Hepatic stellate cell (primary cell): ENCODE measurements around the gene KCNK5.

Experiments
- DNase-seq: peaks from one replicate; pipeline ENCODE4 v3.0.0; 2011; ENCODE audit warnings: low spot score

KCNK5 gene

DNA sequence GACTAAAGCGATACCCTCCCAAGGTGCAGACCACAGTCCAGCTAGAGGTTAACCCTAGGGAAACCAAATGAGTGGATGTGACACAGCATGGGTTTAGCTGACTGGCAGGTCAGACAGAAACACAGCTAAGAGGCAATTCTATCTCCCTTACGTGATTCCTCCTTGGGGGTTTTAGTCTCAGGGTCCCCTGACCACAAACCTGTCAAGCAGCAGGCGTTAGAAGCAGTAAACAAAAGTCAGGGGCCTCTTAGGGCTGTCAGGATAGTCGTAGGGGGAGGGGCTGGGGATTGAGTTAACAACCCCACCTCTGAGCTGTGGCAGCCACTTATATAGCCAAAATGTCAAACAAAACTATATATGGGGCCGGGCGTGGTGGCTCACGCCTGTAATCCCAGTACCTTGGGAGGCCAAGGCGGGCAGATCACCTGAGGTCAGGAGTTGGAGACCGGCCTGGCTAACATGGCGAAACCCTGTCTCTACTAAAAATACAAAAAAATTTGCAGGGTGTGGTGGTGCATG lies 13.6 kb downstream of the KCNK5 start:
- DNase-seq = no peak

DNA sequence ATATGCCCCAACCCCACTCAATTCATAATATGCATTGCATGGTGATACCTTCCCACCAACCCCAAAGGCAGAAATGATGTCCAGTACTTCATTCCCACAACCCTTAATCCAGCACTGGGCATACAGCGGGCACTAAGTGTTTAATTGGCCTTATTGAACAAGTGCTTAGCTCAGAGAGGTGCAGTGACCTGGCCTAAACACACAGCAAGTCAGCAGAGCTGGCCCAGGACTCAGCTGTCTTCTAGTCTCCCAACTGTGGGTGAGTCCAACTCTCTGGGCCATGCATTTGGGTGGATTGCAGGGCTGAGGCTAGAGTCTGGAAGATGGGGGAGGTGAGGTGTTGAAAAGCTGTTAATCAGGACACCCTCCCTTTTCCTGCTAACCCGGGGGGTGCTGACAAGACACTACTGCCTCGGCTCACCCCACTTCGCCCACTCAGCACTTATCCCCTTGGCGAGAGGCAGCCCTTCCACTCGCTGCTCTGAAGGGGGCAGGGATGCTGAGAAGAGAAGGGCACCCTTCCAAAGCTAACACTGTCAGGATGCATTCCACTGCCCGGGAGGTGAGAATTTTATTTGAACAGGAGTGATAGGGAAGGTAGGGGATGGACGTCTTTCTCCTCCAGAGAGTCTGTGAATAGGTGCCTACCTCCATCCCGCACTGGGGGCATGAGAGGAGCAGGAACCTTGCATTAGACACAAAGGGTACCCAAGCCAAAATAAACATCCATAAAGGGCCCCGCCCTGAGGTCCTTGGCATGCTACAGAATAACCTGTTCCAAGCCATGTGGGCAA lies 14.2 kb downstream of the KCNK5 start:
- no peak for DNase-seq

DNA sequence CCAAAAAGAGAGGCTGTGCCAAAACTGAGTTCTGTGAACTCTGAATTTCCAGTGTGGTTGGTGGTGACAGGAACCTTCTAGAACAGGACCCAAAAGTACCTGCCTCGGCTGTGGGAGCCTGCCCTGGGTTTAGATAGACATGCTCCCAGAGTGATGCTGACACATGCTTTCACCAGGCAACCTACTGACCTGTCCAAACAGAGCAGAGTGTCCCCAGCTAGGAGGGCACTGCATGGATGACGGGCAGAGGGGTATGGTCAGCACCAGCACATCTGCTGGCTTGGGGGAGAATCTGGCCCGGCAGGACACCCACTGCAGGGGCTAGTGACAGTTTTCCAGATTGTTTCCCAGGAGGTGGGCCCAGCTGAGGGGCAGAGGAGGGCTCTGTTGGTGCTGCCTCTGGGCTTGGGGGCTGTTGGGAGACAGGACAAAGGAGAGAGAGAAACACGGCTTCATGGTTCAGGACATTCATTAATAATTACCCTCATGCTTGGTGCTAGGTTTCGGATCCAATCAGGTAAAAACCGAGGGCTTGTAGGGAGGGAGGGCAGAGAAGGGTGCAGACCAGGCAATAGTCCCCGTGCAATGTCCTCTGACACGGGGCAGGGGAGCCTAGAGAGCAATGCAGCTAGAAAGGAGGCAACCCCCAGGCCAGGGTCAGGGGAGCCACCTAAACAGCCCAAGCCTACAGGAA lies 15.0 kb downstream of the KCNK5 start:
- no peak for DNase-seq

DNA sequence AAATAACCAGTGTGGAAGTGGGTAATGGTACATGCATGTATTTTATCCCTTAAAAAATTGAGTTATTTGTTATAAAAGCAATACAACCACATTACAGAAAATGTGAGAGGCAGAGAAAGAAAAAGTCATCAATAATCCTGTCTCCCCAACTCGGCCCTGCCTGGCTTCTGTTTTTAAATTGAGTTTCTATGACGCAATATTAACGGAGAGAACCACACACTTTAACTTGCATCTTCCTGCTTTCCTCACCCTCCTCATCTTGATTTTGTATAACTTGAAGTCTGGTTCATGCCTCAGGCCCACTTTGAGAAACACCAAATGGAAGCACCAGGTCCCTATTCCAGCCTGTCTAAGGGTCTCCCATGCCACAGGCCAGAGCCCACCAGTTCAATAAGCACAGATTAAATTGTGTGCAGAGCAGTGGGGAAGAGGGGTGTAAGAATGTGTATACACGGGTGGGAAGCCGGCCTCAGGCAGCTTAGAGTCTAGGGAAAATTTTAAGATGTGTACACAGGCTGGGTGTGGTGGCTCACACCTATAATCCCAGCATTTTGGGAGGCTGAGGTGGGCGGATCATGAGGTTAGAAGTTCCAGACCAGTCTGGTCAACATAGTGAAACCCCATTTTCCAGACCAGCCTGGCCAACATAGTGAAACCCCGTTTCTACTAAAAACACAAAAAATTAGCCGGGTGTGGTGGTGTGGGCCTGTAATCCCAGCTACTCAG lies 15.9 kb downstream of the KCNK5 start:
- DNase-seq = no peak

DNA sequence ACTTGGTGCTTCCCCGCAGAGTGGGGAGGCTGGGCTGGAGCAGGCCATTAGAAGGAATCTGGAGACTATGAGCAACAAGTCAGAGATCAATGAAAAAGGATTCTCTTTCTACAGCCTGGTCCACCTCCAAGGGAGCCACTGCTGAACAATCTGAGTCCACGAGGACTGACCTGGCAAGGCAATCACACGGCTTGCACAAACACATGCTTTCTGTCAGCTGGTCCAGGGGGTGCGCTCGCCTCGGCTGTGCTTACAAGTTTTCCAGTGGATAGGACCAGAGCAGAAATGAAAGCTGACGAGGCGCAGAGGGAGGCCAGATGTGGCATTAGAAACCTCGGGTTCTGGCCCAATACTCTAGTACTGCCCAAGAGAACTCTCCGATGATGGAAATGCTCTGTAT lies 18.1 kb downstream of the KCNK5 start:
- no peak for DNase-seq

DNA sequence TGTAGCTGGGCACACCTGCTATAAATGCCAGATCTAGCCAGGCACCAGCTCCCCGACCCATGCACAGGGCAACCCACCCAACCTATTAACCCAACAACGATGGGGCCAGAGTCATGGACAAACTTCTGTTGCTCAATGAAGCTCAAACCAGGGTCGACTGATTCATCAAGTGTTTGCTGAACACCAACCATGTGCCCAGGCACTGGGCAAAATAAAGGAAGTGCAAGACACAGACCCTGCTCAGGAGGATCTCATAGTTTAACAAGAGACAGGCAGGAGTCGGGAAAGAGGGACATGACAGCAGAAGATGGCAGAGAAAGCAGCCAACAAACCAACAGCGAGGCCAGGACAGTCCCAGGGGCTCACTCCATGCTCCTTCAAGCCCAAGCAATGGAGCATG lies 18.8 kb downstream of the KCNK5 start:
- no peak for DNase-seq

DNA sequence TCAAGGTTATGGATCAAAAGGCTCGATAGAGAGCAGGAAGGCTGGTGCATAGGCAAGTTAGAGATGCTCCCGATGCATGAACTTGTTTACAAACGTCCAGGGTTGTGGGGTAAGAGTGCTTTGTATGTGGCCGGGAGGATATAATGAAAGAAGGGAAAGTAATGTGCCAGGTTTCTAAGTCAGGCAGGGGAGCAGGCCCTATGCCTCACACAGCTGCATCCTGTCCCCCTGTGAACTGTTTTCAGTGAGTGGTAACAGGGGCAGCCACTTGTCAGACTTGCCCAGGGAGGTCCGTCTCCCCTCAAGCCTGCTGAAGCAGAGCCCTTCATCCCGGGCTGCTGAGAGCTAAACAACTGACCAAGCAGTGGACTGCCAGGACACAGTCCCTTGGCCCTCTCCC lies 19.4 kb downstream of the KCNK5 start:
- DNase-seq = no peak

DNA sequence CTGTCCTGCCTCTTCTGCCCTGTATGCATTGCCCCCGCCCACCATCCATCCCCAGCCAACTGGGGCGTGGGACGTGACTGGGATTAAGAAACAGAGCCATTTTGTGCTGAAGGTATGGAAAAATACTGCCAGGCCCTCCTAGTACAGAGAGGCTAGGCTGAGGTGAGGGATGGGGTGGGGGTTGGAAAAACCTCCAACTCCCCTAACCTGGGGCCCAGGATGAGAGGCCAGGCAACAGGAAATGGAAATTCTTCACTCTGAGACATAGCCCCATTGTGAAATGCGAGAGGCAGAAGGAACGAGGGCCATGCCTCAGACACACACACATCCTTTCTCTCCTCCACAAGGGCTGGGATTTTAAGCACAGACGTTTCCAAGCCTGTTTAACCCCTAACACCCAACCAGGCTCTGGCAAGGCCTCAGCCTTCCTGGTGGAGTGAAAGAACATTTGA lies 19.9 kb downstream of the KCNK5 start:
- DNase-seq = no peak

DNA sequence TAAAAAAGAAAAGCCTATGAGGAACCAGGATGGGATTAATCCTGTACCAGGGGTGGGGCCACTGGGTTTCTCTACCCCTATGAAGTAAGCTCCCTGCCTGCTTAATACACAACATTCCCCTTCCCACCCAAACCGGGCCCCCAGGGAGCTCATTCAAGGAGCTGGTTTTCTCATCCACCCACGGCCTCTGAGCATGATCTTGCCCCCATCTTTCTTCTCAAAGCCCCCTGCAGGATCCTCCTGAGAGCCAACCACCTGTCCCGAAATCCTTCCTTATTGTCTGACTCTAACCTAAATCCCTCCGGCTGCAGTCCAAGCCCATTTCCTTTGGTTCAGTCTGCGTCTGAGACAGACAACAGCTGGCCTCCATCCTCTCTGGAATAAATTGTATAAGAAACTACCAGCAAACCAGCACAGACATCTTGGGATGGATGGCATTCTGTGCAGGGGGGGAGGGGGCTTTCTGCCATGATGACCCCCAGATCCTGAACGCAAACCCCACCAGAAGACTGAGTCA lies 21.0 kb downstream of the KCNK5 start:
- DNase-seq = no peak

DNA sequence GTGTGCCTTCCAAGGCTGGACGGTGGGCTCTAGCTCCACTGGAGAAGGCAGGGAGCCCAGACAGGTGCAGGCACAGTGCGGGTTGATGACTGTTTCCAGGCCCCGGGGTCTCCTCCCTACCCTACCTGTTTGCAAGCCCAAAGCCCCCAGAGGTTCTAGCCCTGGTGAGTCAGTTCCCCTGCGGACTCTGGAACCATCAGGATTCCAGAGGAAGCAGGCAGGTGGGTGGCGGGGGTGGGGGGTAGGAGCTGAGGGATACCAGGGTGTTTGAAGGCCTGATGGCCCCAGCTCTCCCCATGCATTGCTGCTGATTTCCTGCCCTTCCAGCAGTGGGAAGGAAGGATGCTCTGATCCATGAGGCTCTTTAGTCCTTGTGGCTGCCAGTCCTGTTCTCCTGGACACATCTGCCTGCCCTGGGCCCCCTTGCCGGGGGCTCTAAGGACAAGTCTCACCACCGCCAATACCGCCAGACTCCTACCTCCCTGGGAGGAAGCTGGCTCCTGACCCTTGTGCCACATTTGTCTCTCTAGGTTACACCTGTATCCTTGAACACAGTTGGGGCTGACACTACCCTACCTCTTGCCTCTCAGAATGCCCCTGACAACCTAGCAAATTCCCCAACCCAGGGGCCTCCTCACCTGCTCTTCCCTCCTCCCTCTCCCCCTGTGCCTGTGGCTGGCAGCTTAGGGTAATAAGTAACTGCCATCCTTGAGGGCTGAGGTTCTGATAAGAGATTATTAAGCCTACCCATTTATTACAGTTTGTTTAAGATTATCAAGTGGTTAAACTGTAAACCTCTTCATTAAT lies 21.7 kb downstream of the KCNK5 start:
- DNase-seq = no peak

DNA sequence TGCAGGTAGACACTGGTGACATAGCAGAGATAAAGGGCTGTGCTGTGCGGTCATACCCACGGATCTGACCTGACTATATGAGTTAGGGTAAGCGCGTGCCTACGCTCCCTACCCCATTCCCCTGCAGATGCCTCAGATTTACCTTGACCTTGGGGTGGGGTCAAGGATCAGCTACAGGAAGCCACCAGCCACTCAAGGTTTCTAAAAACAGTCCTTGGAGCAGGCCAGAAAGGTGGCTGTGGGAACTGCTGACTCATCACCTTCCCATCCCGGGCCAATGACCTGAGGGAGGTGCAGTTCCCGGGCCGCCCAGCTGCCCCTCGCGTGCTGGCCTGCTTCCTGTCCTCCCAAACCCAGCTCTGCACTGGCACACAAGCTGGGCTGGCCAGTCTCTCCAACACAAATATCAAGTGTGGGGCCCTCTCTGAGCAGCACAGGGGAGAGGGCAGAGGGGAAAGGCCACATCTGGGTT lies 23.0 kb downstream of the KCNK5 start:
- DNase-seq = no peak

DNA sequence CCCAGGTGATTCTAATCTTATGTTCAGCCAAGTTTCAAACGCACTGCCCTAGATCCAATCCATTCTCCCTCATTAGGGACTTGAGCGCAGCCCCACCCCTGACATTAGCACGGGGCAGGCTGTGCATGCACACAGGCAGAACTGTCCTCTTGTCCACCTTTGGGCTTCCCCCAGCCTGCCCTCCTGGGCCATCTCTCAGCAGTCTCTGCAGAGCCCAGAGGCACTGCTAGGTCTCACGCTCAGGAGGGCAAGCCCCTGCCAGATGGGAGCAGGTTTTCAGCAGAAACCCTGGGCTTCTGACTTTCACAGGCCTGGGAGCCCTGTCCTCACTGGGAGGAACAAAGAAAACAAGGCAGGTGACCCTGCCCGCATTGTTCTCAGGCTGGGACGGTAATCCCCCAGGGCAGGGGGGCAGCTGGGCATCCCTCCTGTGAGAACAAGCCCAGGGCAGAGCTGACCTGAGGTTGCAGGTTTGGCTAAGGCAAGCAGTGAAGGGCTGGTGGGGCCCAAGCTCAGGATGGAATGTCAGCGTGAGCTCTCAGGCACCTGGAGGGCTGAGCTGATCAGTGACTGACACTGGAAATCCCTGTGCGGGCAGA lies 24.5 kb downstream of the KCNK5 start:
- DNase-seq = no peak

DNA sequence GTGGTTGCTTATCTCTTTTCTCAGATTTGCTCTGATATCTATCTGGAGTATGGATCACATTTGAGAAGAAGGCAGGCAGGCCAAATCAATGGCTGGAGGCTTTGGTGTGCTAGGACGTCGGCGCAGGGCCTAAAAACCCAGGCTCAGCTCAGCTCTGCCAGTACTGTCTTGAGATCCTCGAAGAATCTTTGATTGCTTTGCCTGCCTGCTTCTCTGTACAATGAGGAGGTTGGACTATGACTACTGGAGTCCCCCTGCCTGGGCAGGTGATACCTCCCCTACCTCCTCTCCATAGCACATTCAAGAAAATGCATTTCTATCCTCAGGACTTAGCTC lies 25.1 kb downstream of the KCNK5 start:
- DNase-seq = no peak

DNA sequence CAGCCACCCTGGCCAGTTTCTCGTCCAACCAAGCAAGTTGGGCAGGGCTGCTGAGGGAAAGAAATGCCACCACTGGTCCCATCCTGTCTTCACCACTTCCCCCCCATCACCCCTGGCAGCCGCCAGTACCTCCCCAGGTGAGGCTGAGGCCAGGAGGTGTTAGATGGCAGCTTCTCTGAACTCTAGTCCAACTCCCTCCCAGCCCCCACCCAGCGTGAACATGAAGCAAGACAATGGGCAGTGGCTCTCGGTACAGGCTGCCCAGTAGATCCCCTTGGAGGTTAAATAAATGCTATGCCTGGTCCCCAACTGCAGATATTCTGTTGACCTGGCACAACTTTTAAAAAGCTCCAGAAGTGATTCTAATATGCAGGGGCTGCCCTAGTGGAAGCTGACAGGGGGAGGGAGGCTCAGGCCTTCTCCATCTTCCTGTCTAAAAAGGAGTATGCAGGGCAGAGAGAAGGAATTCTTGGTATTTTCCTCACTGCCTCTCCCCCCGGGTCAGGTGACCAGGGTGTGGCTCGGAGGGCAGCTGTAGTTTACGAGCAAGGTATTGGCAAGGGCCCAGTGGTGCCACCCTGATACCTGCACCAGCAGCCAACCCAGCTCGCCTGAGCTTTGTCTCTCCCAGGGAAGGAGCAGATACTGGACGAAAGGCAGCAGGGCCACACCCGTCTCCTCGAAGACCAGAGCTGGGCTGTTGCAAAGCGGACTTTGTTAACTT lies 25.7 kb downstream of the KCNK5 start:
- DNase-seq = no peak

DNA sequence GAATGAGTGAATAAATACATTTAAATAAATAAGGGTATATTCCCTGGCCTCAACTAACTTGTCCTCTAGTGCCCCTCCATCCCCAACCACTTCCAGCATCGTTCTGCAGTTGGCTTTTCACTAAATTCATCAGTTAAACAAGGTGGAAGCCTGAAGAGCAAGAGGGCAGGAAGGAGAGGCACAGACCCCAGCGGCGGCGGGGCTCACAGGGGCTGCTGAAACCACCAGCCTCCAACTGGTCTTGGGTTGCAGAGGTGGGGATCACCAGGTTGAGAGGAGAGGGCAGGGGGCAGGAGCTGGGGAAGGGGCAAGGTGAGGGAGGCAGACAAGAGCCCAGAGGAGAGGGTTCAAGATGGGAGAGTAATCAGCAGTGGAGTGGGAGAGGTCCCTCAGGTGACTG lies 27.1 kb downstream of the KCNK5 start:
- DNase-seq = no peak

DNA sequence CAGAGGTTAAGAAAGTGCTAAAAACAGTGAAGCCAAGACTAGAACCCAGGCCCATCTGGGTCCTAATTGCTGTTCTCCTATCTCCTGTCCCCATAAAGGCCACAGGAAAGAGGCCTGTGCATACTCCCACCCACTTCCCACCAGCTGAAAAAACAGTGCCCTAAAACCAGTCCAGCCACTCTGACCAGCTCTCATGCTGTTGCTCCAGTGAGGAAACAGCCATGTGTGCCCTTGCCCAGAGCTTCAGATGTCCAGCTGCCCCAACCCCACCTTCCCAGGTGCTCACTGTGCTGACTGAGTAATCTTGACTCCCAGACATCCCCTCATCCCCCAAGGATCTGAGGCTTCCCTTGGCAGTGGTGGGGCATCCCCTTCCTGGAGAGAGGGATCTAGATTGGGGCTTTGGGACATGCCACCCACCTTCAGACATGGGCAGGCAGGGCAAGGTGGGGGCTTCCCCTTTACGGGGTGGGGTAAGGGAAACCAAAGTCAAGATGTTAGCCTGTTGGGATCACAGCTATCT lies 28.7 kb downstream of the KCNK5 start:
- DNase-seq = no peak

DNA sequence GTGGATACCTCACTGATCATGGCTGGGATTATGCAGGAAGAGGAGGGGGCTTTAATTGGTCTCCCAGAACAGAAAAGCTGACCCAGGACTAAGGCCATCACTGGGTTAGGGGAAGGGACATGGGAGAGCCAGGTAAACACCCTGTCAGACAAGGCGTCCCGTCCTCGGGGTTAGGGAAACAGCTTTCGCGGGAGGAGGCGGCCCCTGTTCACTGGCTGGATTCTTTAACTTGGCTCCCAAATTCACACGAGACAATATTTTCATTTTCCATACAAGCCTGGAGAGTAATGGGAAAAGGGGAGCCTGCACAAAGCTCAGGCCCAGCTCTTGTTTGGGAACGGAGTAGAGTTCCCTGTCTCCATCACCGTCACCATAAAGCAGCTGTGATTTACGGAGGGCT lies 29.3 kb downstream of the KCNK5 start:
- no peak for DNase-seq

DNA sequence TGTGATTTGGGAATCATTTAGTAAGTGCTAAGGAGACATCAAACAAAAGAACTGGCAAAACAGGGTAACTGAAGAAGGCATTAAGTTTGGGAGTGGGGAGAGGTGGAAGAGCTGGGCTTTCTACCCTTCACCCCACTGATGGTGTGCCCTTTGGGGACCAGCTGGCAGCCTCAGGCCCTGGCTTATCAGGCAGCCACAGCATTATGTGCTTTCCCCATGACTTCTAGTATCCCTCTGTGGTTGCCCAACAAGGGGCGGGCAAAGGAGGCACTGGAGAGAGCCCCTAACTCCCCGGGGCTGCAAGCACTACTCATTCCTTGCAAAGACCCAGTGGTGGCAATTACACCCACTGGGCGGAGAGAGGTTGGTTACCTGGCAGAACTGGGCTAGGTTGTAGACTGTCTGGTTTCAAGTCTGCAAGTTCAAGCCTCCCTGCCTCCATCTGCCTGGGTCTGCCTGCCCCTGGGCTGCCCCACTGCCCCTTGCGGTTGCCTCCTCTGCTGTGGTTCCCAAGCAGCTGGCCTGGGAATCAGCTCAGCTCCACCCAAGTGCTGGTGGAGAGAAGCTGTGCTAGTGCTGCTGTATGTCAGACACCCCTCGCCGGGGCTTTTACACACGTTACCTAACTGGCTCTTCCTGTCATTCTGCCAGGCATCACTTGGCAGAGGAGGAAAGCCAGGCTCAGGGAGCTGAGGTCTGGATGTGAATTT lies 29.9 kb downstream of the KCNK5 start:
- no peak for DNase-seq

DNA sequence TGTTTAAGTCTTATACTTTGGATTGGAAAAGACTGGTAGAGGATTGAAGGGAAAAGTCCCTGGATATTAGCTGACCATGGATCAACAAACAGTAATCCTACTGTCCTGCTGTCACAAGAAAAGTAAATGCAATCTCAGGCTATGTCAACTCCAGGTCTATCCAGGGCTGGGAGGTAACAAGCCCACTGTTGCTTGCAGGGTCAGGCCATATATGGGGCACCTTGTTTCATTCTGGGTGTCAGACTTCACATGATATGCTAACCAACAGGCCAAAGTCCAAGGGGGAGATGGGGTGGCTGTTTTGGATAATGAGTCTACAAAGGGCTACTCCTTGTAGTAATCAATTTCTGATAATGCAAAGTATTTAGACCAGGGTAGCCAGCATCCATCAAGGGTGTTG lies 30.7 kb downstream of the KCNK5 start:
- DNase-seq = no peak
